Tongue (tissue), 2 donors: Measurements from ENCODE around the gene NOL4L. TPM values are rescaled to one million over a fixed set of nuclear protein-coding genes. Genes with fewer than 3 reads are reported as not detected.

ENCODE experiments used
- DNase-seq: peaks from one replicate; pipeline ENCODE4 v3.0.0-alpha.2; 2015
- total RNA-seq: library from RNA; depleted of rRNA; stranded (reverse); fragments of >200 nt; gene quantifications from one replicate; pipeline ENCODE4 v1.2.3, GENCODE V29; 2014

The NOL4L gene
- total RNA-seq, 1 donor from 2014 or later, result 5.9 TPM

DNA sequence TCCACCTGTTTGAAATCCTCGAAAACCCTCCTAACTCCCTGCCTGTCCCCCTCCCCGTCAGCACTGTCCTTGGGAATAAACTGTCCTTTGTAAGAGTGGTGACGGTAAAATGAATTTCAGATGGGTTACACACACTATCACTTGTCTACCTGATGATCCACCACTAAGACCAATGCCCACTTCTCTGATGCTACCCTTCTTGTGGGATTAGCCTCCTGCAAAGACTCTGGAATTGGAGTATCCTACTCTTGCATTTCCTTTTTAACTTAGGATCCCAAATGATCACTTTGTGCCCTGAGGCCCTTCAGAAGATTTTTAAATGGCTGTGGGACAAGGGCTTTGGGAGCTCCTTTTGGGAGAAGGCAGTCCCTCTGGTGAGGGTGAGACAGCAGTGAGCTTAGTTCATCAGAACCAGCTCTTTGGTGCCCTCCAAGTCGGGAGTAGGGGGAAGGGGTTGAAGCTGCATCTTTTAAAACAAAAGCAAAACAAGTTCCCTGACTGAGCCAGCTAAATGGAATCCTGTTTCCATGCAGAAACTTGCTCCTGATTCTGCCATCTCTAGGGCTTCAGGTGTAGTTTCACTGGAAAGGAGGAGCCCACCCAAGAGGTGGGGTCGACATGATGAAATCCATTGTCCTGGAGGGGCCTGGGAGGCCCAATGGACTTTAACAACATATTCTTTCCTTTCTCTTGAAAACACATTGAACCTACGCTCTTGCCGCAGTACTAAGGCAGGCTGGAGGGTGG is 140.5 kb downstream of the NOL4L start:
- DNase-seq, result no peak

DNA sequence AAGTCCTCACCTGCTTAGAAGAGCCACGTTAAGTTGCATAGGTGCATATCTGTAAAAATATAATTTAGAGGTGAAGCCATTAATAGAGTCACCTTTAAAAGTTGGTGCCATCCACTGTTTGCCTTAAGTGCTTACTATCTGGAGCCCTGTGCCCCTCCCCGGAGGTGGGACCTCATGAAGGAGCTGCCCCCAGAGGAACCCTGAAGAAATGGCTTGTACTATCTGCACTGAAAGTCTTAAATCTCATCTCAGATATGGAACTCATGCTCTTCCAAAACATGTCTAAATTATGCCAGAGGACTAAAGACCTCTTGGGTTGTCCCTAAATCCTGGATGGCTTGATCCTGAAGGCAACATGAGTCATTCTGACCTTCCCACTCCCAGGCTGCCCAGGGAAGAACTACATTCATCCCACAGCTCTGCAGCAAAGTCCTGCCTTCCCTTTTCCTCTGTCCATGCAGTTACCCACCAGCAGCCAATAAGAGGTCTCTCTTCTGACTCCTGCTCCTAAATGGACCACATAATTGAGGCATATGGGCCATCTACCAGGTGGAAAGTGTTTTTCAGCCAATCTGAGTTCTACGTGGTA is 141.7 kb downstream of the NOL4L start:
- no peak for DNase-seq

- no peak for DNase-seq
Observed at GRCh38 chr20:32442630-32443373, 142.3 kb downstream of the NOL4L start.

DNA sequence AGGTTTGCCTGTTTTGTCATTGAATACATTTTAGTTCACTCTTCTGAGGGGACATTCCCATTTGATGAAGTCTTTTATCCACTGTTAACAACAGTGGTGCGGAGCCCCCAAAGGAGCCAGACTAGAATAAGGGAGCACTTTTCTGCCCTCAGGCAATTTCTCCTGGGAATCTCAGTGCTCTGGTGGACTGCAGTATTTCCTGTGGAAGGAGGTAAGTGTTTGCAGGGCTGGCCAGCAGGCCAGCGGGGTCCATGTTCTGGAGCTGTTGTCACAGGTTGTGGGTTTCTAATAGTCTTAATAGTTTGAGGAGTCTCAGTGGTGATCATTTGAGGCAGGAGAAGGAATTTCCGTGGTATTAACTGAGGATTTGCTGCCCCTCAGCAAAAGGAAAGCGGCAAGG is 143.5 kb downstream of the NOL4L start:
- no peak for DNase-seq

- DNase-seq, result no peak
Observed at GRCh38 chr20:32440758-32441078, 144.4 kb downstream of the NOL4L start.

- no peak for DNase-seq
Observed at GRCh38 chr20:32440069-32440757, 144.9 kb downstream of the NOL4L start.

DNA sequence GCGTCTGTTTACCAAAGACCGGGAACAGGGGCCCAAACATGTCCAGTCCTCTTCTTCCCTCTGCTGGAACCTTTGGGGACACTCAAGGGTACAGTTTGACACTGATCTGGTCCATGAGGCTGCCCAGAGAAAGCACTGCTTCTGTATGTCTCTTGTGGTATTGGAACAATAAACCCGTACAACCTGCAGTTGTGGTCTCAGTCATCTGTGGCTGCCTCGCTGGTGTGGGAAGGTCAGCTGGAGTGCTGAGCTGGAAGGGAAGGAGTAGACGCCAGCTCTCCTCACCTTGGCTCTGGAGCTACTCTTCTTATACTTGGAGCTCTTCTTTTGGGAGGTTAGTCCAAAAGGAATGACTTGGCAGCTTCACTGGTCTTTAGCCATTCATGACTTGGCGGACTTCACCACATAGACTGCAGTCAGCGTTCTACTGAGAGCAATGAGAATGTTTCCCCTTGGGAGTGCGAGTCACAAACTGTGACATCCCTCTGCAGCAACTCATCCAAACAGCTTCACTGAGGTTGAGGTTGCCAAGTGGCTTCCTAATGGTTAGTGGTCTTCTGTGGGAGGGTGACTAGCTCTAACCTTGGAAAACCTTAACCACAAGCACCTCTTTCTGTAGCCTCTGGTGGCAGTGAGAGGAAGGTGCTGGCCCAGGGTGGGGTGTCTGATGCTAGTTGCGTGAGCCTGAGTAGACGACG is 145.9 kb downstream of the NOL4L start:
- no peak for DNase-seq

GRCh38 chr20:32438331-32438858 is 146.7 kb downstream of the NOL4L start:
- DNase-seq, result no peak

GRCh38 chr20:32437391-32438074 is 147.6 kb downstream of the NOL4L start:
- no peak for DNase-seq

DNA sequence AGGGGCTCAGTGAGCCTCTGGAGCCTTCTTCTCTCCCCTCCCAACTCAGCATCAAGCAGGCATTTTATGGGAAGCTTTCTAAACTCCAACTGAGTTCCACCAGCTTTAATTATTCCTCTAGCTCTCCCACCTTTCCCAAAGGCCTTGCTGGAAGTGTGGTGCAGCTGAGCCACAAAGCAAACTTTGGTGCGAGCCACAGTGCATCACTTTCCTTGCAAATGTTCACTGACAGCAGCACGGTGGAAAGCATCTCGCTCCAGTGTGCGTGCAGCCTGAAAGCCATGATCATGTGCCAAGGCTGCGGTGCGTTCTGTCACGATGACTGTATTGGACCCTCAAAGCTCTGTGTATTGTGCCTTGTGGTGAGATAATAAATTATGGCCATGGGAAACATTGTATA is 148.2 kb downstream of the NOL4L start:
- DNase-seq, result no peak

GRCh38 chr20:32436142-32436861 is 148.8 kb downstream of the NOL4L start:
- DNase-seq, result no peak

GRCh38 chr20:32435449-32436107 is 149.6 kb downstream of the NOL4L start:
- DNase-seq, result no peak

GRCh38 chr20:32434434-32434833 is 150.7 kb downstream of the NOL4L start:
- DNase-seq, result no peak

GRCh38 chr20:32433311-32434021 is 151.7 kb downstream of the NOL4L start:
- DNase-seq, result no peak

GRCh38 chr20:32432277-32432676 is 152.9 kb downstream of the NOL4L start:
- DNase-seq, result no peak

- no peak for DNase-seq
Observed at GRCh38 chr20:32431457-32431856, 153.7 kb downstream of the NOL4L start.

- DNase-seq, result no peak
Observed at GRCh38 chr20:32429745-32430360, 155.3 kb downstream of the NOL4L start.

DNA sequence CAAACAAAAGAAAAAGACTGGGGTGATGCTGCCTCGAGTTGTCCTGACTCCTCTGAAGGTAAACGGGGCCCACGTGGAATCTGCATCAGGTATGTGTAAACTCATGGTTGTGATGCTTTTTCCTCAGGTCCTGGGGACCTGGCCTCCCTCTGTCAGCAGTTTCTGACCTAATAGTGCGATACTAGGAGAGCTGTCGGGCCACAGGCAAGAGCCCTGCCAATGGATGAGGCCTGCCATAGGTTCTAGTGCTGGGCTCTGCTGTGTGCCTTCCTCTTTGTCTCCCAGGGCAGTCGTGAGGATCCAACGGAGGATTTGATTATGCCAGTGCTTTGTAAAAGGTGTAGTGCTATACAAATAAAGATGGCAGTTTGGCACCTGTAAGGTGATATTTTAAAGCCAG is 155.8 kb downstream of the NOL4L start:
- DNase-seq, result no peak

DNA sequence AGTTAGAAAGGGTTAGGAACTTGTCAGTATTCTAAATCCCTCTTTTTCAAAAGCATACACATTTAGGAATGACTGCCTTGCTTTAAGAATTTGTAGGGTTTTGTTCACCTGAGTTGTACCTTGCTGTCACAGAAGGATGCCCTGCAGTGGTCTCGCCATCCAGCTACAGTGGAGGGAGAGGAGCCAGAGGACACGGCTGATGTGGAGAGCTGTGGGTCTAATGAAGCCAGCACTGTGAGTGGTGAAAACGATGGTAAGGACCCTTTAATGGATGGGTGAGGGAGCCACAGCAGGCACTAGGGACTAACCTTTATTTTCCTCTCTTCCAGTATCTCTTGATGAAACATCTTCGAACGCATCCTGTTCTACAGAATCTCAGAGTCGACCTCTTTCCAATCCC is 157.1 kb downstream of the NOL4L start:
- no peak for DNase-seq
